GM18861 (cell line): Measurements from ENCODE around the gene ACAP2.
"Not testable (repeated sequence)": the region's sequence is repeated elsewhere in the genome, so short reads cannot be mapped to it uniquely, and the experiment has no call there.

Experiments
- ATAC-seq: cut with Tn5 transposase; IDR thresholded peaks from one replicate; pipeline ENCODE4 v1.9.1; 2021; ENCODE audit not compliant: unreplicated experiment

The ACAP2 gene

DNA sequence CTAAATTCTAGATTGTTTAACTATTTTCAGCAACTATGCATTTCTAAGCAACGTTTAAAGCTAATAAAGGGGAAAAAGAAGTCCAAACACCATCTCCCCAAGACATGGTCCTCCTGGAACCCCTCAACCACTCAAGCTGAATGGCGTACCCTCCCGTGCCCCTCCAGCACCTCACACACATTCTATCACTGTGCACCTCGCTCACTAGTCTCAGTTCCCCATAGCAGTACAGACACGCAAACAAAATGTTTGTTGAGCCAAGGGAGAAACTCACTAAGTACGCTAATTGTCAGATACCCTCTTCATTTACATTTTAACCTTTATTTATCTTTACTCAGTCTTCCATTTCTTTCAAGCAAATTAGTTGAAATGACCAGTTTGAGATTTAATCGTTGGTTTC lies 48.8 kb downstream of the ACAP2 start:
- ATAC-seq = peak; percentile 57

DNA sequence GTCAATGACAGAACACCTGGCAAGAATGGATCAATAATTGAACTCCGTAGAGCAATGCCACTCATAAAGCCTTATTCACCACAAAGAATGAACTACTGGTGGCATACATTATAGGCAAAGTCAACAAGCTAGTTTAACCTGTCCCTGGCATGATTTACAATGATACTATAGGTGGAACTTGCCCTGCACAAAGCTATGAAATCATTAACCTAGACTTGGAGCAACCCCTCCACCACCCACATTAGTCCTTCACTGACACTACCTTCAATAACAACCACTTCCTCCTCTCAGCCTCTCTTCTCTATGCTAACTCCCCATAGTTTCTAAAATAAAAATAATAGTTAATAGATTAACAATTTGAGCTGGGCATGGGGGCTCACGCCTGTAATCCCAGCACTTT lies 54.4 kb downstream of the ACAP2 start:
- peak; percentile 69 for ATAC-seq

DNA sequence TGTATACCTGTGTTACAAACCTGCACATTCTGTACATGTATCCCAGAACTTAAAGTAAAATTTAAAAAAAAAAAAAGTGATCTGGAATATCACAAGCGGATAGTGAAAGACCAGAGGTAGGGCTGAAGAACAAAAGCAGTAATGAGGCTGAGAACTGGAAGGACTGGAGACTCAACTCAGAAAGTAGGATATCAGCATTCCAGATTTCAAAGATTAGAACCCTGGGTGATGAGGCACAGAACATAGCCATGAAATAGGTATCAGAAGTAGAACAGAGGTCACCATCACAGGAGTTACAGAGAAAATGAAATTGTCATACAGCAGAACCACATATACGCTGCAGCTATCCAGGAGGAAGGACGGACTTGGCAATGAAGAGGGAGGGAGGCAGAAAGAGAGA lies 56.1 kb downstream of the ACAP2 start:
- ATAC-seq = no peak

- ATAC-seq = no peak
These were observed 57.3 kb downstream of the ACAP2 start for GRCh38 chr3:195385526-195385925.

GRCh38 chr3:195384952-195385351 lies 57.9 kb downstream of the ACAP2 start:
- ATAC-seq = no peak

DNA sequence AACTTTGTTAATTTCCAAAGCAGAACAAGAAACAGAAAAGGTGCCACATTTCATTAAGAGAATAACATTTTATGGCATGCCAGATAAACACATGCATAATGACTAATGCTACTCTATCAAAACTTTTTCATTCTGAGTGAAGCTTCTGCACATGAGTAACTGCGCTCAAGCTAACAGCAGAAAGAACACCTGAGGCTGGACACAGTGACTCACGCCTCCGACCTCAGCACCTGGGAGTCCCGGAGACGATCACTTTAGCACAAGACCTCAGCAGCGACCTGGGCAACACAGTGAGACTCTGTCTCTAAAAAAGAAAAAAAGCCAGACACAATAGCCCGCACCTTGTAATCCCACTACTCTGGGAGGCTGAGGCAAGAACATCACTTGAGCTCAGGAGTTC lies 70.6 kb downstream of the ACAP2 start:
- no peak for ATAC-seq

GRCh38 chr3:195366200-195366925 lies 76.5 kb downstream of the ACAP2 start:
- ATAC-seq = no peak

- no peak for ATAC-seq
These were observed 77.4 kb downstream of the ACAP2 start for GRCh38 chr3:195365371-195365770.

- ATAC-seq = not testable (repeated sequence)
These were observed 85.0 kb downstream of the ACAP2 start for GRCh38 chr3:195357797-195358196.

- ATAC-seq = no peak
These were observed 86.4 kb downstream of the ACAP2 start for GRCh38 chr3:195356151-195357086.

DNA sequence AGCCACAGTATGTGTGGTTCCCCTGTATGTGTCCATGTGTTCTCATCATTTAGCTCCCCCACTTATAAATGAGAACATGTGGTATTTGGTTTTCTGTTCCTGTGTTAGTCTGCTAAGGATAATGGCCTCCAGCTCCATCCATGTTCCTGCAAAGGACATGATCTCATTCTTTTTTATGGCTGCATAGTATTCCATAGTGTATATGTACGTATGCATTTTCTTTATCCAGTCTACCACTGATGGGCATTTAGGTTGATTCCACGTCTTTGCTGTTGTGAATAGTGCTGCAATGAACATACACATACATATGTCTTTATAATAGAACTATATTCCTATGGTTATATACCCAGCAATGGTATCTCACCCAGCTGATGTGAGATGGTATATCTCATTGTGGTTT lies 88.8 kb downstream of the ACAP2 start:
- not testable (repeated sequence) for ATAC-seq

- ATAC-seq = no peak
These were observed 89.8 kb downstream of the ACAP2 start for GRCh38 chr3:195352895-195353488.

DNA sequence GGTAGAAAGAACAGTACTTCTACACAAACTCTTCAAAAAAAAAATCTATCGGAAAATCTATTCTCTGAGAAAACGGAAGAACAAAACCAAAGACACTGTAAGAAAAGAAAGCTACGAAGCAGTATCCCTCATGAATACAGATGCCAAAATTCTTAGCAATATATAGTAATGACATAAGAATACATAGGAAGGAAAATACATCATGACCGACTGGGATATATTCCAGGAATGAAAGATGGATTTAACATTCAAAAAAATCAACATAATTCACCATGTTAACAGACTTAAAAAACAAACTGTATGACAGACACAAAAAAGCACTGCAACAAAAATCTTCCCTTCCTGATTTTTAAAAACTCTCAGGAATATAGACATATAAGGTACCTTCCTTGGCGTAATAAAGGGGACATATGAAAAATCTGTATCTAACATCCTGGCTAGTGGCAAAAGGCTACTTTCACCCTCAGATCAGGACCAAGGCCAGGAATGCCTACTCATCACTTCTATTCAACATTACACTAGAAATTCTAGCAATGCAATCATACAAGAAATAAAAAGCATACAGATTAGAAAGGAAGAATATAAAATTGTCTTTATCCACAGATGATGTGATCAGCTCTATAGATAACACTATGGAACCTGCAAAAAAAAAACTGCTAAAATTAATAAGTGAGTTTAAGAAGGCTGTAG lies 94.2 kb downstream of the ACAP2 start:
- no peak for ATAC-seq

GRCh38 chr3:195337747-195338146 lies 105.1 kb downstream of the ACAP2 start:
- ATAC-seq = no peak

DNA sequence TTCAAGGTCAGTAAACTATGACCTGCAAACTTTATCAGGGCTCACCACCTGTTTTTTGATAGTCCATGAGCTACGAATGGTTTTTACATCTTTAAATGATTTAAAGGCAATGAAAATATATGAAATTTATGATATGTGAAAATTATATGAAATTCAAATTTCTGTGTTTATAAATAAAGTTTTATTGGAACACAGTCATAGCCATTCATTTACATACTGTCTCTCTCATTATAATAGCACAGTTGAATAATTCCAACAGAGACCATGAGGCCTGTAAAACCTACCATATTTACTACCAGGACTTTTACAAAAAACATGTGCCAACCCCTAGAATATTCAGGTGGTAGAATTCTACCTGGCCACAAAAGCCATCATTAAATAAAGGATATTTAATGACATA lies 107.9 kb downstream of the ACAP2 start:
- ATAC-seq = no peak

DNA sequence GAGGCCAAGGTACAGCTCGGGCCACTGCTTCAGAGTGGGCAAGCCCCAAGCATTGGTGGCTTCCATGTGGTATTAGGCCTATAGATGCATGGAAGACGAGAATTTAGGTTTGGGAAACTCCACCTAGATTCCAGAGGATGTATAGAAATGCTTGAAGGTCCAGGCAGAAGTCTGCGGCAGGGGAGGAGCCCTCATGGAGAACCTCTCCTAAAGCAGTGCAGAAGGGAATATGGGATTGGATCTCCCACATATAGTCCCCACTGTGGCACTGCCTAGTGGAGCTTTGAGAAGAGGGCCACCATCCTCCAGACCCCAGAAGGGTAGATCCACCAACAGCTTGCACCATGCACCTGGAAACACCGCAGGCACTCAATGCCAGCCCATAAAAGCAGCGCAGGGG lies 123.8 kb downstream of the ACAP2 start:
- no peak for ATAC-seq

DNA sequence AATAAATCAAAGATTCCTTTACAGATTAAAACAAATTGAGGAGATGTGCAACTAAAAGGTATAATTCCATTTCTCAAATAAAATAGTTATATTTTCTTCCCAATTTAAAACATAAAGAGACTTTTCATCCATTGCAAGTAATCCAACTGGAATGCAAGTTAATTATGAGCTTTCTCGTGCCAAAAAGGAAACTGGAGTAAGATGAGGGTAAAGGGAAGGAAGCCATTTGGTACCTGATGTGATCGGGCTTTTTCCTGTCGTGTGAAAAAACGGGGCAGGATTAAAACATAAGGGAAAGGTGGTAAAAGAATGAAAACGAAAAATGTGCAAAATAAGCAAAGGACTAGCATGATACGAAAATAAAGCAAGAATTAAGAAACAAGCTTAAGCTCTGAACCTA lies 130.1 kb downstream of the ACAP2 start:
- ATAC-seq = no peak

- ATAC-seq = no peak
These were observed 135.1 kb downstream of the ACAP2 start for GRCh38 chr3:195307711-195308110.

DNA sequence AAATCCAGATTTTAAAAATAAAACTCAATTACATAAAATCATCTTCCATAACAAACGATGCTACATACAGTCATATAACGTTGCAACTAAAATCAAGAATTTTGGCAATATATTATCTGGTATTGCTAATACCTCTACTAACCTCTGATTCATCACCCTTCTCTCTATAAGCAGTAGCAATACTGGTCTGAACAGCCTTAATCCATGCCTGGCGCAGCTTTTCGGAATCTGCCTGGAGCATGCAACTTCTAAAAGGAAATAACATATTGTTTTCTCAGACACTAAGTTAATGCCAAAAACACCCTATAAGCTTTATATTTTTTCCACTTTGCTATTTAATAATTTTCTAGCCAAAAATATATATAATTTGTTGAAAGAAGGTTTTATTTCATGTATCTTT lies 136.5 kb downstream of the ACAP2 start:
- ATAC-seq = no peak

- ATAC-seq = no peak
These were observed 140.4 kb downstream of the ACAP2 start for GRCh38 chr3:195302431-195302830.

DNA sequence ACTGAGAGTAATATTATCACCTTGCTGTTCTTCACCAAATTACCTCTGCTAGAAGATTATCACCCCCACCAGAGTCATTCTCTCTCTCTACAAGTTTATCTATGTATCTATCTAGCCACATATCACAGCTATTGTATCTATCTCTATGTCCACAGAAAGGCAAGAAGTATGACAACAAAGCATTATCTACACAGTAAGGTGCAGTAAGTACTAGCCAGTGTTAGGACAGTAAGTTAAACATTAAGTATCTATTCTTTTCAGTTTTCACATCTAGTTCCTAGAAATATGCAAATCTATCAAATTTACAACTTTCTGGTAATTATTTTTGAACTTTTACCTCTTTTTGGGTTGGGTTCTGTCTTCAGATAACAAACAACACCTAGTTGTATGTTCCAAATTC lies 145.4 kb downstream of the ACAP2 start:
- ATAC-seq = peak; percentile 62
